IMR-90 (cell line): ENCODE results near the gene SMTNL1. TPM values are rescaled to one million over a fixed set of nuclear protein-coding genes. Genes with fewer than 3 reads are reported as not detected.

Experiments used
- ATAC-seq: fragments of 200-7000 bp; cut with Tn5 transposase; 2 replicates; pipeline ENCODE4 v1.9.1; 2020; ENCODE audit warnings: low read depth, mild to moderate bottlenecking, moderate library complexity
- BruUV-seq: library from RNA; stranded (reverse); fragments of 400-500 nt; replicated peaks from 2 replicates; lab custom pipeline; 2021; lab: Mats Ljungman, UMichigan
- CTCF ChIA-PET: fragments of 300-600 bp; formaldehyde crosslinking; extraction: SDS; loops from one replicate; lab custom pipeline; 2021; ENCODE audit warnings: antibody characterized with exemption; lab: Yijun Ruan, JAX
- POLR2A ChIA-PET: fragments of 300-600 bp; sonication (Branson Sonifier 250); formaldehyde crosslinking; loops from one replicate; lab custom pipeline; 2022; ENCODE audit warnings: antibody characterized with exemption; ENCODE audit not compliant: unreplicated experiment; lab: Charles Lee
- DNase-seq: peaks from one replicate; pipeline ENCODE4 v3.0.0; 2013
- H2AFZ ChIP-seq: replicated peaks from 2 replicates; pipeline ENCODE3; 2013; ENCODE audit warnings: low read length, mild to moderate bottlenecking; ENCODE audit not compliant: poor library complexity
- H2AK5ac ChIP-seq: 2 replicates; pipeline ENCODE4 v1.6.1; 2013; ENCODE audit warnings: low read depth, low read length, inconsistent platforms
- H2AK9ac ChIP-seq: replicated peaks from 2 replicates; pipeline ENCODE3; 2013; ENCODE audit warnings: mild to moderate bottlenecking, low read depth, low read length, moderate library complexity; ENCODE audit not compliant: poor library complexity
- H2BK120ac ChIP-seq: 2 replicates; pipeline ENCODE4 v1.6.1; 2013; ENCODE audit warnings: low read depth, low read length, inconsistent platforms
- H2BK15ac ChIP-seq: 3 replicates; pipeline ENCODE4 v1.6.1; 2013; ENCODE audit warnings: low read depth, low read length, inconsistent platforms
- H2BK20ac ChIP-seq: 2 replicates; pipeline ENCODE4 v1.6.1; 2013; ENCODE audit warnings: low read depth, mild to moderate bottlenecking, inconsistent platforms, low read length, moderate library complexity
- H2BK5ac ChIP-seq: 2 replicates; pipeline ENCODE4 v1.6.1; 2013; ENCODE audit warnings: mild to moderate bottlenecking, low read depth, low read length, inconsistent platforms; ENCODE audit not compliant: poor library complexity, severe bottlenecking
- H3K14ac ChIP-seq: replicated peaks from 2 replicates; pipeline ENCODE4 v1.6.1; 2013; ENCODE audit warnings: low read depth, low read length, inconsistent platforms
- H3K18ac ChIP-seq: 2 replicates; pipeline ENCODE4 v1.6.1; 2013; ENCODE audit warnings: low read depth, low read length, control low read depth
- H3K23ac ChIP-seq: 2 replicates; pipeline ENCODE4 v1.6.1; 2013; ENCODE audit warnings: low read depth, low read length, inconsistent platforms
- H3K27ac ChIP-seq: 2 replicates; pipeline ENCODE4 v1.5.1; 2013; ENCODE audit warnings: mild to moderate bottlenecking, control low read depth, low read length; ENCODE audit not compliant: insufficient read depth
- H3K27me3 ChIP-seq: 2 replicates; pipeline ENCODE4 v1.6.1; 2013; ENCODE audit warnings: low read length; ENCODE audit not compliant: control insufficient read depth, insufficient read depth
- H3K36me3 ChIP-seq: 2 replicates; pipeline ENCODE4 v1.6.1; 2013; ENCODE audit warnings: low read length, mixed read lengths; ENCODE audit not compliant: control insufficient read depth, insufficient read depth
- H3K4ac ChIP-seq: 2 replicates; pipeline ENCODE4 v1.6.1; 2013; ENCODE audit warnings: low read depth, low read length, inconsistent platforms
- H3K4me1 ChIP-seq: 2 replicates; pipeline ENCODE4 v1.6.1; 2013; ENCODE audit warnings: low read length, mixed read lengths; ENCODE audit not compliant: control insufficient read depth, insufficient read depth
- H3K4me2 ChIP-seq: 2 replicates; pipeline ENCODE4 v1.6.1; 2013; ENCODE audit warnings: low read depth, mild to moderate bottlenecking, control low read depth, low read length, moderate library complexity
- H3K4me3 ChIP-seq: 2 replicates; pipeline ENCODE4 v1.5.1; 2013; ENCODE audit warnings: low read depth, mild to moderate bottlenecking, control low read depth, low read length, moderate library complexity; ENCODE audit not compliant: insufficient read depth
- H3K56ac ChIP-seq: 2 replicates; pipeline ENCODE4 v1.6.1; 2013; ENCODE audit warnings: low read length, inconsistent platforms; ENCODE audit not compliant: insufficient read depth; ENCODE audit errors: extremely low read depth
- H3K79me1 ChIP-seq, 2 experiments: 2 replicates each; pipeline ENCODE4 v1.6.1; 2013; ENCODE audit warnings: low read length in 2 of 2, inconsistent platforms in 1 of 2, low read depth in 1 of 2
- H3K9ac ChIP-seq: 2 replicates; pipeline ENCODE4 v1.6.1; 2013; ENCODE audit warnings: low read depth, low read length, control low read depth
- H3K9me1 ChIP-seq: 2 replicates; pipeline ENCODE4 v1.6.1; 2013; ENCODE audit warnings: low read length, inconsistent platforms; ENCODE audit not compliant: insufficient read depth
- H3K9me3 ChIP-seq: 2 replicates; pipeline ENCODE4 v1.6.1; 2013; ENCODE audit warnings: low read length; ENCODE audit not compliant: control insufficient read depth, insufficient read depth
- H4K20me1 ChIP-seq: 2 replicates; pipeline ENCODE4 v1.6.1; 2013; ENCODE audit warnings: low read length, inconsistent platforms; ENCODE audit not compliant: insufficient read depth
- H4K5ac ChIP-seq: 2 replicates; pipeline ENCODE4 v1.6.1; 2013; ENCODE audit warnings: mild to moderate bottlenecking, low read depth, low read length, control low read depth
- H4K8ac ChIP-seq, 2 experiments: 2 replicates each; pipeline ENCODE4 v1.6.1; 2013; ENCODE audit warnings: low read depth in 2 of 2, low read length in 2 of 2, control low read depth in 1 of 2, inconsistent platforms in 1 of 2
- H4K91ac ChIP-seq: 2 replicates; pipeline ENCODE4 v1.6.1; 2013; ENCODE audit warnings: low read depth, low read length, inconsistent platforms; ENCODE audit not compliant: insufficient read depth
- CEBPB ChIP-seq: IDR thresholded peaks from 2 replicates; pipeline ENCODE4 v1.6.1; 2012; ENCODE audit warnings: low read depth, low read length, improper control_type of control experiment
- MAFK ChIP-seq: IDR thresholded peaks from 2 replicates; pipeline ENCODE4 v1.6.1; 2012; ENCODE audit warnings: low read depth, low read length, improper control_type of control experiment
- NFE2L2 ChIP-seq: fragments of 150-350 bp; IDR thresholded peaks from 2 replicates; pipeline ENCODE4 v1.6.1; 2016; ENCODE audit warnings: low read depth, mild to moderate bottlenecking, low read length
- POLR2A ChIP-seq: IDR thresholded peaks from 2 replicates; pipeline ENCODE4 v1.6.1; 2012; ENCODE audit warnings: mild to moderate bottlenecking, low read depth, low read length
- RAD21 ChIP-seq: IDR thresholded peaks from 2 replicates; pipeline ENCODE4 v1.6.1; 2012; ENCODE audit warnings: low read length, improper control_type of control experiment
- RFX5 ChIP-seq: IDR thresholded peaks from 2 replicates; pipeline ENCODE4 v1.8.0; 2012; ENCODE audit warnings: low read depth, mild to moderate bottlenecking, low read length, moderate library complexity
- SMC3 ChIP-seq: fragments of 150-350 bp; IDR thresholded peaks from 2 replicates; pipeline ENCODE4 v1.6.1; 2016; ENCODE audit warnings: low read depth, mild to moderate bottlenecking, antibody characterized with exemption, low read length, moderate library complexity
- dilution Hi-C: fragments of 300-500 bp; cut with HindIII; formaldehyde crosslinking; loops from one replicate; pipeline ENCODE4 v1.14.3; 2018; ENCODE audit warnings: low sequenced_read_pairs; ENCODE audit not compliant: unreplicated experiment
- in situ Hi-C: fragments of 300-500 bp; cut with MboI; formaldehyde crosslinking; loops from 3 replicates; pipeline ENCODE4 v1.14.3; 2019; ENCODE audit warnings: low sequenced_read_pairs, inconsistent platforms, mixed read lengths
- intact Hi-C: fragments of 100-400 bp; cut with micrococcal nuclease; formaldehyde crosslinking; loops from 2 replicates; pipeline ENCODE4 v1.10.0; 2022
- polyA plus RNA-seq, 3 experiments: library from polyadenylated mRNA; depleted of rRNA; stranded (reverse); fragments of >200 nt; gene quantifications; 2 replicates each; pipeline ENCODE4 v1.2.3, GENCODE V29; 2012; ENCODE audit warnings: low replicate concordance in 1 of 3
- total RNA-seq: library from RNA; depleted of rRNA; stranded (reverse); fragments of >200 nt; gene quantifications from 2 replicates; pipeline ENCODE4 v1.2.3, GENCODE V29; 2012
- TF ChIP-seq, protein P1 (sequence below): fragments of 150-350 bp; IDR thresholded peaks from 2 replicates; pipeline ENCODE4 v1.6.1; 2017; ENCODE audit warnings: mild to moderate bottlenecking, antibody characterized with exemption, low read length, low read depth

The SMTNL1 gene
- total and polyA plus RNA-seq, 2 of the 4 experiments (the other 2 are of a cell fraction), result not detected

DNA sequence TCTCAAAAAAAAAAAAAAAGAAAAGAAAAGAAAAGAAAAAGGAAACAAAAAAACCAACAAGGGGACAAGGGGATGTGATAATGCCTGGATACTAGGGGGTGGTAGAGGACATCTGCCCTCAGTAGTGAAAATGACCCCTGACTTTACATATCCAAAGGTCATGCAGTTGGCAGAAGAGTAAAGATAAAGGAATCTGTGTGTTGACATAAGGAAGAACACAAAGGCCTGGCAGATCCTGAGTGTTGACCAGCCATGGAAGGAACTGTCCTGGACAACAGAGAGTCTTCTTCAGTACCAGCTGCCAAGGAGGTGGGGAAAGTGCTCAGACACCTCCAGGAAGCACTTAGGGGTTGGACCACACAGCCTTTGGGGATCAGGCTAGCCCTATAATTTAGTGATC, 34.5 kb upstream of the SMTNL1 start:
- no peak overlapping the region for H4K8ac ChIP-seq
- no peak for ATAC-seq
- no peaks in the 10 kb centered on the region for H3K27me3 ChIP-seq
- no peak overlapping the region for H2AK5ac ChIP-seq
- no TSS peak for BruUV-seq
- H2BK120ac ChIP-seq, result no peak overlapping the region
- peaks cover 3 to 31% of the 10 kb centered on the region in 2 experiments; a peak in 3 of 4 replicates for H3K79me1 ChIP-seq
- H3K27ac ChIP-seq, result no peak overlapping the region
- H3K4ac ChIP-seq, result no peak overlapping the region
- H2AFZ ChIP-seq, result no peak overlapping the region
- H3K9me1 ChIP-seq, result peaks cover 13% of the 10 kb centered on the region; the same call in 1 of the 2 replicates
- H2BK20ac ChIP-seq, result no peak overlapping the region
- H4K91ac ChIP-seq, result no peak overlapping the region
- CTCF ChIA-PET, result interaction anchor here (1.9 kb wide), 1 partner anchor 10 kb away, joined by 12 read pairs; no protein-coding TSS in a partner anchor
- intact Hi-C loops, result no loop called here
- no peak overlapping the region for H3K18ac ChIP-seq
- peaks cover 17% of the 10 kb centered on the region for H3K36me3 ChIP-seq
- H3K4me1 ChIP-seq, result peaks cover 15% of the 10 kb centered on the region
- no peak for DNase-seq
- in situ Hi-C loops, result loop anchor here (25.0 kb wide), 1 partner anchor 666 kb away; no protein-coding TSS in a partner anchor
- no peaks in the 10 kb centered on the region; the same call in 1 of the 2 replicates for H4K20me1 ChIP-seq
- H4K5ac ChIP-seq, result no peak overlapping the region
- H3K9ac ChIP-seq, result no peak overlapping the region
- no peak overlapping the region for H3K14ac ChIP-seq
- TF ChIP-seq MAFK, result no peak
- TF ChIP-seq POLR2A, result no peak
- no peak for TF ChIP-seq RFX5
- no peak for TF ChIP-seq NFE2L2
- TF ChIP-seq, protein P1, sequence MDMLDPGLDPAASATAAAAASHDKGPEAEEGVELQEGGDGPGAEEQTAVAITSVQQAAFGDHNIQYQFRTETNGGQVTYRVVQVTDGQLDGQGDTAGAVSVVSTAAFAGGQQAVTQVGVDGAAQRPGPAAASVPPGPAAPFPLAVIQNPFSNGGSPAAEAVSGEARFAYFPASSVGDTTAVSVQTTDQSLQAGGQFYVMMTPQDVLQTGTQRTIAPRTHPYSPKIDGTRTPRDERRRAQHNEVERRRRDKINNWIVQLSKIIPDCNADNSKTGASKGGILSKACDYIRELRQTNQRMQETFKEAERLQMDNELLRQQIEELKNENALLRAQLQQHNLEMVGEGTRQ, result no peak
- TF ChIP-seq RAD21, result no peak
- no peak for TF ChIP-seq SMC3
- TF ChIP-seq CEBPB, result no peak
- H2AK9ac ChIP-seq, result no peak overlapping the region
- no peak overlapping the region for H2BK5ac ChIP-seq
- POLR2A ChIA-PET, result no interaction called here
- H3K4me2 ChIP-seq, result no peak overlapping the region
- H3K23ac ChIP-seq, result no peak overlapping the region
- dilution Hi-C loops, result no loop called here
- no peaks in the 10 kb centered on the region for H3K9me3 ChIP-seq
- no peak overlapping the region for H3K4me3 ChIP-seq
- no peak overlapping the region for H2BK15ac ChIP-seq
- H3K56ac ChIP-seq, result no peak overlapping the region
